Measurements from ENCODE around the gene NYAP1. TPM values are rescaled to one million over a fixed set of nuclear protein-coding genes. Genes with fewer than 3 reads are reported as not detected.
A peak's percentile ranks its signal among the peaks of the same experiment; 100 is the strongest.

The NYAP1 gene
- total and polyA plus RNA-seq, 2 experiments from 2014 or later = 0.68 to 1.6 TPM

- no peak overlapping the region for H3K27ac ChIP-seq
- H3K79me2 ChIP-seq = no peaks in the 10 kb centered on the region
- 92% methylated on average over 11 of the region's 11 CpGs for WGBS (ENCODE audit: low lambda C conversion rate, missing lambda C conversion rate)
- no peaks in the 10 kb centered on the region for H4K20me1 ChIP-seq (ENCODE audit: insufficient read depth, poor library complexity, severe bottlenecking)
- H3K9me3 ChIP-seq (ENCODE audit: low read depth) = no peaks in the 10 kb centered on the region
- H3K27me3 ChIP-seq = no peaks in the 10 kb centered on the region
- no peak overlapping the region for H3K4me2 ChIP-seq
- H2AFZ ChIP-seq = no peak overlapping the region
- no peaks in the 10 kb centered on the region for H3K9me2 ChIP-seq (replicated peaks; ENCODE audit: insufficient read depth)
- no peak for DNase-seq (ENCODE audit: low spot score)
- peaks cover 9% of the 10 kb centered on the region for H3K4me1 ChIP-seq (ENCODE audit: insufficient read depth)
- H3K36me3 ChIP-seq (replicated peaks; ENCODE audit: insufficient read depth, low read depth) = no peaks in the 10 kb centered on the region
- H3K4me3 ChIP-seq = no peak overlapping the region
- TF ChIP-seq EZH2phosphoT487 (IDR thresholded peaks at IDR 0.05; ENCODE audit: low read depth, severe bottlenecking, unreplicated experiment) (no peak), EZH2 (IDR thresholded peaks at IDR 0.05; ENCODE audit: borderline replicate concordance) (no peak), CTCF (IDR thresholded peaks at IDR 0.05; ENCODE audit: poor library complexity) (no peak)
These were observed 41.8 kb upstream of the NYAP1 start for GRCh38 chr7:100441641-100442535.

GRCh38 chr7:100443096-100443840 lies 40.5 kb upstream of the NYAP1 start:
- H2AFZ ChIP-seq = no peak overlapping the region
- no peak overlapping the region for H3K27ac ChIP-seq
- no peak overlapping the region for H3K4me2 ChIP-seq
- H4K20me1 ChIP-seq (ENCODE audit: insufficient read depth, poor library complexity, severe bottlenecking) = no peaks in the 10 kb centered on the region
- H3K9me2 ChIP-seq (replicated peaks; ENCODE audit: insufficient read depth) = no peaks in the 10 kb centered on the region
- 92% methylated on average over 9 of the region's 9 CpGs for WGBS (ENCODE audit: low lambda C conversion rate, missing lambda C conversion rate)
- no peak for DNase-seq (ENCODE audit: low spot score)
- H3K4me1 ChIP-seq (ENCODE audit: insufficient read depth) = peaks cover 9% of the 10 kb centered on the region
- no peaks in the 10 kb centered on the region for H3K36me3 ChIP-seq (replicated peaks; ENCODE audit: insufficient read depth, low read depth)
- no peaks in the 10 kb centered on the region for H3K9me3 ChIP-seq (ENCODE audit: low read depth)
- TF ChIP-seq EZH2 (IDR thresholded peaks at IDR 0.05; ENCODE audit: borderline replicate concordance) = no peak
- no peak for TF ChIP-seq EZH2phosphoT487 (IDR thresholded peaks at IDR 0.05; ENCODE audit: low read depth, severe bottlenecking, unreplicated experiment)
- no peak for TF ChIP-seq CTCF (IDR thresholded peaks at IDR 0.05; ENCODE audit: poor library complexity)
- no peak overlapping the region for H3K4me3 ChIP-seq
- no peaks in the 10 kb centered on the region for H3K79me2 ChIP-seq
- no peaks in the 10 kb centered on the region for H3K27me3 ChIP-seq

- no peaks in the 10 kb centered on the region for H3K79me2 ChIP-seq
- TF ChIP-seq EZH2phosphoT487 (IDR thresholded peaks at IDR 0.05; ENCODE audit: low read depth, severe bottlenecking, unreplicated experiment) (no peak), CTCF (IDR thresholded peaks at IDR 0.05; ENCODE audit: poor library complexity) (no peak), EZH2 (IDR thresholded peaks at IDR 0.05; ENCODE audit: borderline replicate concordance) (no peak)
- H4K20me1 ChIP-seq (ENCODE audit: insufficient read depth, poor library complexity, severe bottlenecking) = no peaks in the 10 kb centered on the region
- WGBS (ENCODE audit: low lambda C conversion rate, missing lambda C conversion rate) = 56% methylated on average over 14 of the region's 14 CpGs
- peaks cover 9% of the 10 kb centered on the region for H3K4me1 ChIP-seq (ENCODE audit: insufficient read depth)
- peak; percentile 63 for DNase-seq (ENCODE audit: low spot score)
- H3K4me2 ChIP-seq = no peak overlapping the region
- no peaks in the 10 kb centered on the region for H3K36me3 ChIP-seq (replicated peaks; ENCODE audit: insufficient read depth, low read depth)
- no peaks in the 10 kb centered on the region for H3K9me3 ChIP-seq (ENCODE audit: low read depth)
- H3K4me3 ChIP-seq = no peak overlapping the region
- H3K27me3 ChIP-seq = no peaks in the 10 kb centered on the region
- no peak overlapping the region for H2AFZ ChIP-seq
- no peaks in the 10 kb centered on the region for H3K9me2 ChIP-seq (replicated peaks; ENCODE audit: insufficient read depth)
- H3K27ac ChIP-seq = peak overlapping the region; percentile 82
These were observed 39.1 kb upstream of the NYAP1 start for GRCh38 chr7:100444311-100445278.
